HCT116 (cell line): Measurements from ENCODE around the gene HMGCL.

ENCODE experiments used
- CEBPB ChIP-seq: IDR thresholded peaks from 2 replicates; pipeline ENCODE4 v1.6.1; 2012; ENCODE audit warnings: low read depth
- EZH2 ChIP-seq: fragments of 200-600 bp; sonication (generic); IDR thresholded peaks from 2 replicates; pipeline ENCODE4 v1.6.1; 2017; ENCODE audit warnings: antibody characterized with exemption, mixed run types
- EZH2phosphoT487 ChIP-seq: fragments of 200-600 bp; IDR thresholded peaks from 2 replicates; pipeline ENCODE4 v1.6.1; 2018; ENCODE audit warnings: antibody characterized with exemption, borderline replicate concordance
- JUND ChIP-seq: IDR thresholded peaks from 2 replicates; pipeline ENCODE4 v1.6.1; 2012
- POLR2AphosphoS5 ChIP-seq: IDR thresholded peaks from 2 replicates; pipeline ENCODE4 v1.6.1; 2011; ENCODE audit warnings: mild to moderate bottlenecking, low read depth, low read length, moderate library complexity
- RAD21 ChIP-seq: IDR thresholded peaks from 2 replicates; pipeline ENCODE4 v1.6.1; 2012; ENCODE audit warnings: low read depth, mild to moderate bottlenecking
- SRF ChIP-seq: IDR thresholded peaks from 2 replicates; pipeline ENCODE4 v1.6.1; 2012; ENCODE audit warnings: low read depth
- TF ChIP-seq, protein P1 (sequence below), 3 experiments: fragments of 200-600 bp in 1 of 3; sonication (generic) in 1 of 3; IDR thresholded peaks in 2 of 3; conservative IDR thresholded peaks in 1 of 3; 2 replicates each; pipeline ENCODE4 v1.5.1; 2012 to 2017; ENCODE audit warnings: low read depth in 2 of 3, low read length in 2 of 3, antibody characterized with exemption in 1 of 3, borderline replicate concordance in 1 of 3, control low read depth in 1 of 3, mild to moderate bottlenecking in 1 of 3, mixed read lengths in 1 of 3, mixed run types in 1 of 3, moderate library complexity in 1 of 3; ENCODE audit not compliant: insufficient read depth in 1 of 3
- TF ChIP-seq, protein P2 (sequence below): IDR thresholded peaks from 2 replicates; pipeline ENCODE4 v1.6.1; 2011; ENCODE audit warnings: mild to moderate bottlenecking, low read length, moderate library complexity; ENCODE audit not compliant: insufficient replicate concordance; ENCODE audit errors: extremely low read depth

DNA sequence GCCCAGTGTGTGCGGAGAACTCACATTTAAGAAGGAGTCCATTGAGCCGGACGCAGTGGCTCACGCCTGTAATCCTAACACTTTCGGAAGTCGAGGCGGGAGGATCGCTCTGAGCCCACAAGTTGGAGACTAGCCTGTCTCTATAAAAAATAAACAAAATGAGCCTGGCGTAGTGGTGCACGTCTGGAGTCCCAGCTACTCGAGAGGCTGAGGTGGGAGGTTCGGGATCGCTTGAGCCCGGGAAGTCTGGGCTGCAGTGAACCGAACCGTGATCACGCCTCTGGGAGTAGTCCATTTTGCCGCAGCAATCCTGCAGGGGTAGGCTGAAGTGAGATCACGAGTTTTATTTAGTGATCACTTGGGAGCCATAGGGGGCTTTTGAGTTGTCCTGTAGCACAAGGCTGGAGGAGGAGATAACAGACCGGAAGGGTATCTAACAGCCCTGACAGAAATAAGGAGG lies 43.4 kb upstream of the HMGCL start:
- TF ChIP-seq, protein P1, sequence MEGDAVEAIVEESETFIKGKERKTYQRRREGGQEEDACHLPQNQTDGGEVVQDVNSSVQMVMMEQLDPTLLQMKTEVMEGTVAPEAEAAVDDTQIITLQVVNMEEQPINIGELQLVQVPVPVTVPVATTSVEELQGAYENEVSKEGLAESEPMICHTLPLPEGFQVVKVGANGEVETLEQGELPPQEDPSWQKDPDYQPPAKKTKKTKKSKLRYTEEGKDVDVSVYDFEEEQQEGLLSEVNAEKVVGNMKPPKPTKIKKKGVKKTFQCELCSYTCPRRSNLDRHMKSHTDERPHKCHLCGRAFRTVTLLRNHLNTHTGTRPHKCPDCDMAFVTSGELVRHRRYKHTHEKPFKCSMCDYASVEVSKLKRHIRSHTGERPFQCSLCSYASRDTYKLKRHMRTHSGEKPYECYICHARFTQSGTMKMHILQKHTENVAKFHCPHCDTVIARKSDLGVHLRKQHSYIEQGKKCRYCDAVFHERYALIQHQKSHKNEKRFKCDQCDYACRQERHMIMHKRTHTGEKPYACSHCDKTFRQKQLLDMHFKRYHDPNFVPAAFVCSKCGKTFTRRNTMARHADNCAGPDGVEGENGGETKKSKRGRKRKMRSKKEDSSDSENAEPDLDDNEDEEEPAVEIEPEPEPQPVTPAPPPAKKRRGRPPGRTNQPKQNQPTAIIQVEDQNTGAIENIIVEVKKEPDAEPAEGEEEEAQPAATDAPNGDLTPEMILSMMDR (IDR thresholded peaks at IDR 0.05 in 2 of 3, conservative IDR thresholded peaks at IDR 0.05 in 1 of 3; ENCODE audit: borderline replicate concordance in 1 of 3, insufficient read depth in 1 of 3, low read depth in 2 of 3, low read length in 2 of 3) = no peak
- no peak for TF ChIP-seq EZH2
- TF ChIP-seq SRF = no peak
- TF ChIP-seq, protein P2, sequence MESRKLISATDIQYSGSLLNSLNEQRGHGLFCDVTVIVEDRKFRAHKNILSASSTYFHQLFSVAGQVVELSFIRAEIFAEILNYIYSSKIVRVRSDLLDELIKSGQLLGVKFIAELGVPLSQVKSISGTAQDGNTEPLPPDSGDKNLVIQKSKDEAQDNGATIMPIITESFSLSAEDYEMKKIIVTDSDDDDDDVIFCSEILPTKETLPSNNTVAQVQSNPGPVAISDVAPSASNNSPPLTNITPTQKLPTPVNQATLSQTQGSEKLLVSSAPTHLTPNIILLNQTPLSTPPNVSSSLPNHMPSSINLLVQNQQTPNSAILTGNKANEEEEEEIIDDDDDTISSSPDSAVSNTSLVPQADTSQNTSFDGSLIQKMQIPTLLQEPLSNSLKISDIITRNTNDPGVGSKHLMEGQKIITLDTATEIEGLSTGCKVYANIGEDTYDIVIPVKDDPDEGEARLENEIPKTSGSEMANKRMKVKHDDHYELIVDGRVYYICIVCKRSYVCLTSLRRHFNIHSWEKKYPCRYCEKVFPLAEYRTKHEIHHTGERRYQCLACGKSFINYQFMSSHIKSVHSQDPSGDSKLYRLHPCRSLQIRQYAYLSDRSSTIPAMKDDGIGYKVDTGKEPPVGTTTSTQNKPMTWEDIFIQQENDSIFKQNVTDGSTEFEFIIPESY = no peak
- no peak for TF ChIP-seq RAD21
- no peak for TF ChIP-seq JUND
- TF ChIP-seq CEBPB = no peak
- TF ChIP-seq EZH2phosphoT487 = no peak
- TF ChIP-seq POLR2AphosphoS5 = no peak
